ENCODE results near the gene EXO1.

EXO1 gene

GRCh38 chr1:241813768-241814320, 34.2 kb upstream of the EXO1 start:
- TF ChIP-seq CTCF (IDR thresholded peaks at IDR 0.05; ENCODE audit: low read depth, low read length), result no peak
- no peak overlapping the region for H3K4me3 ChIP-seq (ENCODE audit: low read depth, low read length)

GRCh38 chr1:241816008-241816407, 32.0 kb upstream of the EXO1 start:
- no peak overlapping the region for H3K4me3 ChIP-seq (ENCODE audit: low read depth, low read length)
- TF ChIP-seq CTCF (IDR thresholded peaks at IDR 0.05; ENCODE audit: low read depth, low read length), result no peak

GRCh38 chr1:241817331-241817792, 30.6 kb upstream of the EXO1 start:
- no peak overlapping the region for H3K4me3 ChIP-seq (ENCODE audit: low read depth, low read length)
- no peak for TF ChIP-seq CTCF (IDR thresholded peaks at IDR 0.05; ENCODE audit: low read depth, low read length)

GRCh38 chr1:241817956-241818612, 29.9 kb upstream of the EXO1 start:
- no peak overlapping the region for H3K4me3 ChIP-seq (ENCODE audit: low read depth, low read length)
- TF ChIP-seq CTCF (IDR thresholded peaks at IDR 0.05; ENCODE audit: low read depth, low read length), result no peak

- no peak for TF ChIP-seq CTCF (IDR thresholded peaks at IDR 0.05; ENCODE audit: low read depth, low read length)
Measured at GRCh38 chr1:241819340-241819866, 28.6 kb upstream of the EXO1 start.

GRCh38 chr1:241821363-241821762, 26.6 kb upstream of the EXO1 start:
- H3K4me3 ChIP-seq (ENCODE audit: low read depth, low read length), result no peak overlapping the region
- no peak for TF ChIP-seq CTCF (IDR thresholded peaks at IDR 0.05; ENCODE audit: low read depth, low read length)

More at GRCh38 chr1:241819340-241819866, 28.6 kb upstream of the EXO1 start:
- no peak overlapping the region for H3K4me3 ChIP-seq (ENCODE audit: low read depth, low read length)

GRCh38 chr1:241822846-241823245, 25.2 kb upstream of the EXO1 start:
- H3K4me3 ChIP-seq (ENCODE audit: low read depth, low read length), result no peak overlapping the region
- TF ChIP-seq CTCF (IDR thresholded peaks at IDR 0.05; ENCODE audit: low read depth, low read length), result no peak
